A673 (cell line): Measurements from ENCODE around the gene PPP1R2. TPM values are rescaled to one million over a fixed set of nuclear protein-coding genes. Genes with fewer than 3 reads are reported as not detected.

Experiments used
- BruUV-seq: library from RNA; stranded (reverse); fragments of 400-500 nt; replicated peaks from 2 replicates; lab custom pipeline; 2021; lab: Mats Ljungman, UMichigan
- CTCF ChIA-PET: fragments of 300-600 bp; sonication (Branson Sonifier 250); formaldehyde crosslinking; loops from one replicate; lab custom pipeline; 2022; ENCODE audit warnings: antibody characterized with exemption; lab: Charles Lee
- POLR2A ChIA-PET: fragments of 300-600 bp; sonication (Branson Sonifier 250); formaldehyde crosslinking; loops from one replicate; lab custom pipeline; 2022; ENCODE audit warnings: antibody characterized with exemption; ENCODE audit not compliant: low non-redundant PET; lab: Charles Lee
- DNase-seq: peaks from one replicate; pipeline ENCODE4 v3.0.0-alpha.2; 2015; ENCODE audit warnings: low spot score
- H3K27ac ChIP-seq: fragments of 200-600 bp; sonication (generic); 2 replicates; pipeline ENCODE4 v1.5.1; 2016; ENCODE audit warnings: mixed run types, low read depth, mild to moderate bottlenecking, mixed read lengths, antibody characterized with exemption, low read length; ENCODE audit not compliant: poor library complexity, severe bottlenecking
- H3K27me3 ChIP-seq: fragments of 200-600 bp; sonication (generic); replicated peaks from 2 replicates; pipeline ENCODE4 v1.6.1; 2017; ENCODE audit warnings: mixed run types, low read depth, mild to moderate bottlenecking, mixed read lengths, antibody characterized with exemption, low read length; ENCODE audit not compliant: insufficient read depth, poor library complexity
- H3K36me3 ChIP-seq: fragments of 200-600 bp; sonication (generic); 2 replicates; pipeline ENCODE4 v1.6.1; 2016; ENCODE audit warnings: mixed run types, mild to moderate bottlenecking, mixed read lengths, antibody characterized with exemption, low read length; ENCODE audit not compliant: insufficient read depth, poor library complexity, severe bottlenecking
- H3K4me1 ChIP-seq: fragments of 200-600 bp; sonication (generic); 2 replicates; pipeline ENCODE4 v1.6.1; 2017; ENCODE audit warnings: mixed run types, mild to moderate bottlenecking, mixed read lengths, antibody characterized with exemption, low read length; ENCODE audit not compliant: insufficient read depth, poor library complexity, severe bottlenecking
- H3K4me3 ChIP-seq: fragments of 200-600 bp; sonication (generic); 2 replicates; pipeline ENCODE4 v1.5.1; 2016; ENCODE audit warnings: low read depth, mixed run types, mild to moderate bottlenecking, mixed read lengths, low read length; ENCODE audit not compliant: poor library complexity, severe bottlenecking
- H3K9me3 ChIP-seq: fragments of 200-600 bp; sonication (generic); 2 replicates; pipeline ENCODE4 v1.6.1; 2016; ENCODE audit warnings: mixed run types, low read depth, mild to moderate bottlenecking, mixed read lengths, antibody characterized with exemption, low read length; ENCODE audit not compliant: poor library complexity, severe bottlenecking
- EZH2 ChIP-seq: fragments of 200-600 bp; sonication (generic); IDR thresholded peaks from 2 replicates; pipeline ENCODE4 v1.6.1; 2017; ENCODE audit warnings: borderline replicate concordance, low read depth, mild to moderate bottlenecking, mixed read lengths, antibody characterized with exemption, low read length; ENCODE audit not compliant: poor library complexity, severe bottlenecking
- intact Hi-C: fragments of 100-400 bp; cut with micrococcal nuclease; formaldehyde crosslinking; loops from one replicate; pipeline ENCODE4 v1.10.0; 2022; ENCODE audit not compliant: unreplicated experiment
- total RNA-seq: library from RNA; stranded (reverse); gene quantifications from 2 replicates; pipeline ENCODE4 v1.2.3, GENCODE V29; 2021
- TF ChIP-seq, protein P1 (sequence below): fragments of 300-800, 200-600 bp; sonication (generic); conservative IDR thresholded peaks from 2 replicates; pipeline ENCODE4 v1.5.1; 2017; ENCODE audit warnings: low read depth, mild to moderate bottlenecking, antibody characterized with exemption, low read length, moderate library complexity, mixed read lengths

PPP1R2 gene
- total RNA-seq, 1 experiment from 2014 or later = 45.5 TPM

GRCh38 chr3:195544230-195544536, 1.1 kb upstream of the PPP1R2 start:
- ChIA-PET POLR2A (no interaction called here), CTCF (no interaction called here)
- Histone ChIP-seq H3K4me3 (no peak overlapping the region), H3K9me3 (no peaks in the 10 kb centered on the region), H3K36me3 (no peaks in the 10 kb centered on the region), H3K27me3 (no peaks in the 10 kb centered on the region), H3K27ac (no peak overlapping the region), H3K4me1 (peaks cover 29% of the 10 kb centered on the region)
- no TSS peak for BruUV-seq
- TF ChIP-seq EZH2 = no peak
- TF ChIP-seq, protein P1, sequence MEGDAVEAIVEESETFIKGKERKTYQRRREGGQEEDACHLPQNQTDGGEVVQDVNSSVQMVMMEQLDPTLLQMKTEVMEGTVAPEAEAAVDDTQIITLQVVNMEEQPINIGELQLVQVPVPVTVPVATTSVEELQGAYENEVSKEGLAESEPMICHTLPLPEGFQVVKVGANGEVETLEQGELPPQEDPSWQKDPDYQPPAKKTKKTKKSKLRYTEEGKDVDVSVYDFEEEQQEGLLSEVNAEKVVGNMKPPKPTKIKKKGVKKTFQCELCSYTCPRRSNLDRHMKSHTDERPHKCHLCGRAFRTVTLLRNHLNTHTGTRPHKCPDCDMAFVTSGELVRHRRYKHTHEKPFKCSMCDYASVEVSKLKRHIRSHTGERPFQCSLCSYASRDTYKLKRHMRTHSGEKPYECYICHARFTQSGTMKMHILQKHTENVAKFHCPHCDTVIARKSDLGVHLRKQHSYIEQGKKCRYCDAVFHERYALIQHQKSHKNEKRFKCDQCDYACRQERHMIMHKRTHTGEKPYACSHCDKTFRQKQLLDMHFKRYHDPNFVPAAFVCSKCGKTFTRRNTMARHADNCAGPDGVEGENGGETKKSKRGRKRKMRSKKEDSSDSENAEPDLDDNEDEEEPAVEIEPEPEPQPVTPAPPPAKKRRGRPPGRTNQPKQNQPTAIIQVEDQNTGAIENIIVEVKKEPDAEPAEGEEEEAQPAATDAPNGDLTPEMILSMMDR = no peak
- DNase-seq = no peak
- intact Hi-C loops = no loop called here

GRCh38 chr3:195543500-195544229, 540 bp upstream of the PPP1R2 start:
- no peaks in the 10 kb centered on the region for H3K36me3 ChIP-seq
- TF ChIP-seq, protein P1 = no peak
- TF ChIP-seq EZH2 = no peak
- BruUV-seq = no TSS peak
- ChIA-PET CTCF (interaction anchor here (0.8 kb wide), 1 partner anchor 307 kb away, joined by 3 read pairs; no protein-coding TSS in a partner anchor), POLR2A (no interaction called here)
- H3K4me3 ChIP-seq = peak overlapping the region; percentile 69
- H3K27me3 ChIP-seq = no peaks in the 10 kb centered on the region
- H3K4me1 ChIP-seq = peaks cover 25% of the 10 kb centered on the region
- H3K9me3 ChIP-seq = no peaks in the 10 kb centered on the region
- no peak for DNase-seq
- intact Hi-C loops = no loop called here
- H3K27ac ChIP-seq = peak overlapping the region; percentile 88

- H3K4me1 ChIP-seq = peaks cover 22% of the 10 kb centered on the region
- intact Hi-C loops = no loop called here
- H3K27me3 ChIP-seq = no peaks in the 10 kb centered on the region
- ChIA-PET POLR2A (no interaction called here), CTCF (interaction anchor here (0.8 kb wide), 1 partner anchor 860 kb away, joined by 3 read pairs; no protein-coding TSS in a partner anchor)
- DNase-seq = no peak
- no peak for TF ChIP-seq EZH2
- TF ChIP-seq, protein P1 = no peak
- H3K4me3 ChIP-seq = peak overlapping the region; percentile 69
- no peaks in the 10 kb centered on the region for H3K9me3 ChIP-seq
- no peaks in the 10 kb centered on the region for H3K36me3 ChIP-seq
- BruUV-seq = no TSS peak
- peak overlapping the region; percentile 88 for H3K27ac ChIP-seq
Measured at GRCh38 chr3:195542316-195542697, 818 bp downstream of the PPP1R2 start.
